Sciatic nerve (tissue), 2 donors: ENCODE results near the gene LOXHD1. TPM values are rescaled to one million over a fixed set of nuclear protein-coding genes. Genes with fewer than 3 reads are reported as not detected.

ENCODE experiments used
- ATAC-seq: fragments of 200-7000 bp; cut with Tn5 transposase; one replicate; pipeline ENCODE4 v1.9.1; 2020; ENCODE audit warnings: mild to moderate bottlenecking, moderate library complexity
- DNase-seq: peaks from one replicate; pipeline ENCODE4 v3.0.0-alpha.2; 2020; ENCODE audit warnings: low spot score
- intact Hi-C: fragments of 100-400 bp; cut with DNase I; formaldehyde crosslinking; loops from one replicate; pipeline ENCODE4 v1.14.2; 2022
- total RNA-seq: library from RNA; stranded (reverse); fragmentation: NEBNext Ultra II Directional; extraction: Animal tissue kit (Norgen Biotek cat#: 25700); gene quantifications from one replicate; pipeline ENCODE4 v1.2.1, GENCODE V29; 2021
- donor health status: DM: no; HTN: no; CAD: no.
- donor health status: DM: no; HTN: no; CAD: no.

The LOXHD1 gene
- total RNA-seq, 1 donor from 2014 or later: 0.89 TPM

GRCh38 chr18:46590103-46590502, 66.9 kb downstream of the LOXHD1 start:
- intact Hi-C loops: no loop called here
- no peak for DNase-seq
- no peak for ATAC-seq

DNA sequence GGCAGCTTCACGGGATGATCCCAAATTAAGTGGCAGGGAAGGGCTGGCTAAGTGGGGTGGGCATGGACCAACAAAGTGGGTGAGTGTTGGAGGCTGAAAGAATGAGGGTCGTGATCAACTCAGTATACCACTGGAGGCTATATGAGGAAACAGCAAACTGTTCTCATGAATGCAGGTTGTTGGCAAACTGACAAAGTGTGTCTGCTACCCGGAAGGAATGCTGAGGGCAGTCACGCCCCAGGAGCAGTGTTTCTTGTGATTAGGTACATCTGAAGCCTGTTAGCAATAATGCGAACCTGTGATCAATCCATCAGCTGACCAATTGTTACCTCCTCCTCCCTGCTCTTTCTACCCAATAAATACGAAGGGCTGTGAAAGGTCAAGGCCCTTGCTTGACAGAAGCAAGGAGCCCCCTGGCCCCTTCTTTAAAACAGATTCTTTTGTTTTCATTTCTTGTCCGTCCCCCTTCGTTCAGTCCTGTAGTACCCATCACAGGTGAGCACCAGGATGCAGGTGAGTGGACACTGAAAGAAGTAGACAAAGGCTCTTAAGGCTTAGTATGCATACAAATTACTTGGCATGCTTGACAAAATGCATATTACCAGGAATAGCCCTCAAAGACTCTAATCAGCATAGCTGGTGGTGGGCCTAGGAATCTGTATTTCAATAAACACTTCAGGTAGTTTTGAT, 67.9 kb downstream of the LOXHD1 start:
- ATAC-seq: no peak
- intact Hi-C loops: no loop called here
- DNase-seq: no peak

- no peak for DNase-seq
- no peak for ATAC-seq
These were observed 69.4 kb downstream of the LOXHD1 start for GRCh38 chr18:46587600-46587999.

GRCh38 chr18:46583711-46584110, 73.3 kb downstream of the LOXHD1 start:
- ATAC-seq (no peak), DNase-seq (no peak)
- intact Hi-C loops: no loop called here

More at GRCh38 chr18:46587600-46587999, 69.4 kb downstream of the LOXHD1 start:
- intact Hi-C loops: no loop called here

DNA sequence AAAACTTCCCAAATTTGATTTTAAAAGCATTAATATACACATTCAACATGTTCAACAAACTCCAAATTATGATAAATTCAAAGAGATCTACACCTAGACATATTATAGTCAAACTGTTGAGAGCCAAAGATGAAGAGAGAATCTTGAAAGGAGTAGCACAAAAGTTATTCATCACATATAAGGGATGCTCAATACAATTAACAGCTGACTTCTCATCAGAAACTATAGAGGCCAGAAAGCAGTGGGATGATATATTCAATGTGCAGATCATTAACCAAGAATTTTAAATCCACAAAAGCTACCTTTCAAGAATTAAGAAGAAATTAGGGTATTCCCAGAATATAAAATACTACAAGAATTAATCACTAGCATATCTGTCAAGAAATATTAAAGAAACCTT, 75.4 kb downstream of the LOXHD1 start:
- intact Hi-C loops: no loop called here
- ATAC-seq: no peak
- DNase-seq: no peak

- ATAC-seq (no peak), DNase-seq (no peak)
- intact Hi-C loops: loop anchor here (10.0 kb wide), 1 partner anchor 1014 kb away; no protein-coding TSS in a partner anchor
These were observed 78.0 kb downstream of the LOXHD1 start for GRCh38 chr18:46578987-46579386.

GRCh38 chr18:46577546-46577945, 79.5 kb downstream of the LOXHD1 start:
- intact Hi-C loops: loop anchor here (10.0 kb wide), 1 partner anchor 1013 kb away; no protein-coding TSS in a partner anchor
- DNase-seq: no peak
- ATAC-seq: no peak

DNA sequence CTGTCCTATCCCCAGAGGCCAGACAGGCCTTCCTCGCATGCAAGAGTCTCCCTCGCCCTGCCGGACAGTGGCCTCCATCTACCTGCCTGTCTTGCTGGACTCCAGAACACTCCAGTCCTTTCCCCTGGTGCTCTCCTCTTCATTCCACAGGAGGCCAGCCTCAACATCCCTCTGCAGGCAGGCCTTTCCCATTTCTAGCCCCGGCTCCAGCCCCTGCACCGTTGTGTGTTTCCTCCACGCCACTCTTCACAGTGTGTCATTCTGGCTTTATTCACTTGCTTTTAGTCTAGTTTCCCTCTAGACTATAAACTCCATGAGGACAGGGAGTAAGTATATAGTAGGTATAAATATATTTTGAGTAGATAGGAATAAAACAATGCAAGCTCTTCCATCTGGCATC, 81.2 kb downstream of the LOXHD1 start:
- intact Hi-C loops: loop anchor here (10.0 kb wide), 1 partner anchor 1011 kb away; no protein-coding TSS in a partner anchor
- DNase-seq (no peak), ATAC-seq (no peak)

- no peak for ATAC-seq
- no peak for DNase-seq
- intact Hi-C loops: loop anchor here (10.0 kb wide), 1 partner anchor 1010 kb away; no protein-coding TSS in a partner anchor
These were observed 82.3 kb downstream of the LOXHD1 start for GRCh38 chr18:46574743-46575115.

GRCh38 chr18:46574000-46574742, 82.8 kb downstream of the LOXHD1 start:
- DNase-seq: no peak
- ATAC-seq: no peak
- intact Hi-C loops: loop anchor here (10.0 kb wide), 1 partner anchor 1009 kb away; no protein-coding TSS in a partner anchor

GRCh38 chr18:46573156-46573555, 83.9 kb downstream of the LOXHD1 start:
- no peak for DNase-seq
- no peak for ATAC-seq
- intact Hi-C loops: loop anchor here (10.0 kb wide), 1 partner anchor 1008 kb away; no protein-coding TSS in a partner anchor

- intact Hi-C loops: loop anchor here (10.0 kb wide), 1 partner anchor 1007 kb away; no protein-coding TSS in a partner anchor
- no peak for ATAC-seq
- no peak for DNase-seq
These were observed 85.3 kb downstream of the LOXHD1 start for GRCh38 chr18:46571756-46572155.

DNA sequence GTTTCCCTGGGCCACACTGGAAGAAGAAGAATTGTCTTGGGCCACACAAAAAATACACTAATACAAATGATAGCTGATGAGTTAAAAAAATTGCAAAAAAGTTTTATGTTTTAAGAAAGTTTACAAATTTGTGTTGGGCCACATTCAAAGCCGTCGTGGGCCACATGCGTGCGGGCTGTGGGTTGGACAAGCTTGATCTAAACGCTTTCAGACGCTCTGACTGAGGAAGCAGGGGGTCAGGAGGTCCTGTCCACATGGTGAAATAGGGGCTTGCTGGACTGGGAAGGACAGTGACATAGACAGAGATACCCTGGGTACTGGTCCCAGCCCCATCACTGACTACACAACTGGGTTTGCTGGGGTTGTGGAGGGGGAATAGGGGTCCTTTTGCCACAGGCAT, 86.4 kb downstream of the LOXHD1 start:
- ATAC-seq (no peak), DNase-seq (no peak)
- intact Hi-C loops: loop anchor here (10.0 kb wide), 1 partner anchor 1006 kb away; no protein-coding TSS in a partner anchor

DNA sequence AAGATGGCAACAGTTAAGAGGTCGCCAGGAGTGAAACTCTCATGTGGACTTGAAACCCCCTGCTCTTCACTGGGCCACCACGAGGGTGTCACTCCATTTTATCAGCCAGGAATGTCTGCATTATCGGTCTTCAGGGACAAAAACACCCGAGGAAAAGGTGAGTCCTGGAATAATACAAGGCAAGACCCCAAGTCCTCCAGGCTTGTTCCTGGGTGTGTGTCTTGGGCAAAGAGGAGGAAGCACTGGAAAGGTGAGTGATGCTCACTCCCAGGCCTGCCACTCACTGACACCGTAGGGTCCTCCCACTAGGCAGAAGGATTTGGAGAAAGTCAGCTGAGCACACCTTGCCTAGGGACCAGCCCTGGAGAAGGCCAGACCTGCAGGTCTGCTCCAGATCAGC, 86.9 kb downstream of the LOXHD1 start:
- DNase-seq: no peak
- intact Hi-C loops: loop anchor here (10.0 kb wide), 1 partner anchor 1005 kb away; no protein-coding TSS in a partner anchor
- no peak for ATAC-seq

DNA sequence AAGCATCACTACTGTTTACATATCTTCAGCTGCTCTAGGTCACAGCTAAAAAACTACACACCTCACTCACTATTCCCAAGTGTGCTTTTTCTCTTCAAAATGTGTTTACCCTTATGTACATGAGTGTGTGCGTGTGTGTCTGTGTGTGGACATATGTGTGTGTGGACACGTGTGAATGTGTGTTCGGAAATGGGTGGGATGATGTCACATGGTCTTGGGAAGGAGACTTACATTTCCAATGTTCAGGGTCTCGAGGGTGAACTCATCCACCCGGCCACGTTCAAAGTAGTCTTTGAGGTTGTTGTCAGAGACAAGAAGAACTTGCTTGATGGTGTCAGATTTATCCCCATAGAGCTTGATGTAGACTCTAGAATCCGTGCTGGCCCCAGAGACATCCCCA, 87.8 kb downstream of the LOXHD1 start:
- ATAC-seq: no peak
- intact Hi-C loops: no loop called here
- no peak for DNase-seq

DNA sequence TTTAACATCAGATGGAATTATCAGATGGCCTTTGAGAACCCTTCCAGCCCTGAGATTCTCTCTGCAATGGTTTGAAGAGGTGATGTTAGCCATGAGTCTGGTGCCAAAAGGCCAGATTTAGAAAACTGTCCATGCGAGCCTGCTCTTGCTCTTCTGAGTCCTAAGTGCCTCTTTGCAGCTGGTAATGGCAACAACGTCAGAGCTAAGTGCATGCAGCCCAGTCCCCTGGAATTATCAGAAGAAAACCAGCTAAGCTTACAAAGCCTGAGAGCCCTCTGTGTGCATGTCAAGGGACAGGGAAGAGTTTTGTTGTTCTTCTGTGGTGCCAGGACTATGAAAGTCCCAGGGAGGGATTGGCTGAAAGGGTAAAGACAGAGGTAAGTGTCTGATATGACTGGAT, 89.8 kb downstream of the LOXHD1 start:
- DNase-seq (no peak), ATAC-seq (no peak)
- intact Hi-C loops: no loop called here

DNA sequence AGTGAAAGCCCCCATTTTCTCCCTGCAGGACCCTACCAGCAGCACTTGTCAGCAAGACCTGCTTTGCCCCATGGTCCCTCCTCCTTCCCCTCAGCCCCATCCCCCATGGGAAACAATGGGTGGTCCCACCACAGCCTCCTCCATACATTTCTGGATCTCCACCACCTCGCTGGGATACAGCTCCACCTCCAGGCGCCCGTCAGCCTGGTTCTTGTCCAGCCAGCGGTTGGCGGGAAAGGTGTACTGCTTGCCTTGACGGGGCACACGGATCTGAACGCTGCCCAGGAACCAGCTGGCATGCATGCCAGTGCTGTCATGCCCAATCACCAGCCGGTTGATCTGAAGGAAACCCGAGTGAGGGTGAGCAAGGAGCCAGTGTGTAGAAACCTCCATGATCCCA, 90.9 kb downstream of the LOXHD1 start:
- ATAC-seq (no peak), DNase-seq (no peak)
- intact Hi-C loops: no loop called here

GRCh38 chr18:46565256-46565655, 91.8 kb downstream of the LOXHD1 start:
- no peak for DNase-seq
- intact Hi-C loops: no loop called here
- ATAC-seq: no peak

- ATAC-seq (no peak), DNase-seq (no peak)
- intact Hi-C loops: no loop called here
These were observed 93.7 kb downstream of the LOXHD1 start for GRCh38 chr18:46563317-46563716.

- DNase-seq (no peak), ATAC-seq (no peak)
- intact Hi-C loops: no loop called here
These were observed 94.3 kb downstream of the LOXHD1 start for GRCh38 chr18:46562674-46563192.
